Vagina (tissue), 2 donors: ENCODE data around the gene AGK.

Experiments used
- POLR2A ChIP-seq, 2 donors: fragments of 450-650 bp; IDR thresholded peaks; one replicate each; pipeline ENCODE4 v1.6.1; 2017; ENCODE audit warnings: antibody characterized with exemption in 2 of 2, mild to moderate bottlenecking in 2 of 2, moderate library complexity in 2 of 2
- POLR2AphosphoS5 ChIP-seq, 2 donors: sonication (generic); formaldehyde crosslinking; IDR thresholded peaks; one replicate each; pipeline ENCODE4 v1.9.0; 2017; ENCODE audit warnings: antibody characterized with exemption in 2 of 2, mild to moderate bottlenecking in 2 of 2, low read depth in 1 of 2; ENCODE audit not compliant: insufficient read depth in 1 of 2
- TF ChIP-seq, protein P1 (sequence below), 3 experiments: fragments of 450-650 bp in 2 of 3; fragments of 200-600 bp in 1 of 3; sonication (generic) in 1 of 3; IDR thresholded peaks; one replicate each; pipeline ENCODE4 v1.5.1; 2017 to 2019; ENCODE audit warnings: antibody characterized with exemption in 3 of 3, mild to moderate bottlenecking in 2 of 3, moderate library complexity in 2 of 3

DNA sequence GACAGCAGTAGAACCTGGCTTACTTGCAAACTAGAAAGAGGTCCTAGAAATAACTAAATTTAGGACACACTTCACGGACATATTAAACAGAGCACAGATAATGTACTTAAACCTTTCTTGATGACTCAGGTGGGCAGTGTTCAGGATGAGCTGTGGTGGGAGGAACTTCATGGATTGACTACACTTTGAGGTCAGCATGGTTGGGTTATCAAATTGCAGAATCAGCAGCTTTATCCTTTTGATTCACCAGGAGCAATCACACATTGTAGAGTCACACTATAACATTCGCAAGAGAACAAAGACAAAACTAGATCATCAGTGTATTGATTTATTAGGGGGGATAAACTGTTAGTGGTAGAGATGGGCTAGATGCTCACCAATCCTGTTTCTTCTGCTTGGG lies 38.6 kb upstream of the AGK start:
- TF ChIP-seq, protein P1, sequence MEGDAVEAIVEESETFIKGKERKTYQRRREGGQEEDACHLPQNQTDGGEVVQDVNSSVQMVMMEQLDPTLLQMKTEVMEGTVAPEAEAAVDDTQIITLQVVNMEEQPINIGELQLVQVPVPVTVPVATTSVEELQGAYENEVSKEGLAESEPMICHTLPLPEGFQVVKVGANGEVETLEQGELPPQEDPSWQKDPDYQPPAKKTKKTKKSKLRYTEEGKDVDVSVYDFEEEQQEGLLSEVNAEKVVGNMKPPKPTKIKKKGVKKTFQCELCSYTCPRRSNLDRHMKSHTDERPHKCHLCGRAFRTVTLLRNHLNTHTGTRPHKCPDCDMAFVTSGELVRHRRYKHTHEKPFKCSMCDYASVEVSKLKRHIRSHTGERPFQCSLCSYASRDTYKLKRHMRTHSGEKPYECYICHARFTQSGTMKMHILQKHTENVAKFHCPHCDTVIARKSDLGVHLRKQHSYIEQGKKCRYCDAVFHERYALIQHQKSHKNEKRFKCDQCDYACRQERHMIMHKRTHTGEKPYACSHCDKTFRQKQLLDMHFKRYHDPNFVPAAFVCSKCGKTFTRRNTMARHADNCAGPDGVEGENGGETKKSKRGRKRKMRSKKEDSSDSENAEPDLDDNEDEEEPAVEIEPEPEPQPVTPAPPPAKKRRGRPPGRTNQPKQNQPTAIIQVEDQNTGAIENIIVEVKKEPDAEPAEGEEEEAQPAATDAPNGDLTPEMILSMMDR (IDR thresholded peaks at IDR 0.05): no peak
- no peak for TF ChIP-seq POLR2AphosphoS5 (IDR thresholded peaks at IDR 0.05; ENCODE audit: insufficient read depth in 1 of 2, low read depth in 1 of 2)
- no peak for TF ChIP-seq POLR2A (IDR thresholded peaks at IDR 0.05)
